Activated CD8-positive, alpha-beta memory T cell treated with anti-CD3 and anti-CD28 coated beads for 4 hours (primary cell): ENCODE results near the gene KIF1A.

ENCODE experiments used
- DNase-seq, 2 donors: peaks; one replicate each; pipeline ENCODE4 v3.0.0-alpha.2; 2020; ENCODE audit warnings: low read depth in 2 of 2

KIF1A gene

DNA sequence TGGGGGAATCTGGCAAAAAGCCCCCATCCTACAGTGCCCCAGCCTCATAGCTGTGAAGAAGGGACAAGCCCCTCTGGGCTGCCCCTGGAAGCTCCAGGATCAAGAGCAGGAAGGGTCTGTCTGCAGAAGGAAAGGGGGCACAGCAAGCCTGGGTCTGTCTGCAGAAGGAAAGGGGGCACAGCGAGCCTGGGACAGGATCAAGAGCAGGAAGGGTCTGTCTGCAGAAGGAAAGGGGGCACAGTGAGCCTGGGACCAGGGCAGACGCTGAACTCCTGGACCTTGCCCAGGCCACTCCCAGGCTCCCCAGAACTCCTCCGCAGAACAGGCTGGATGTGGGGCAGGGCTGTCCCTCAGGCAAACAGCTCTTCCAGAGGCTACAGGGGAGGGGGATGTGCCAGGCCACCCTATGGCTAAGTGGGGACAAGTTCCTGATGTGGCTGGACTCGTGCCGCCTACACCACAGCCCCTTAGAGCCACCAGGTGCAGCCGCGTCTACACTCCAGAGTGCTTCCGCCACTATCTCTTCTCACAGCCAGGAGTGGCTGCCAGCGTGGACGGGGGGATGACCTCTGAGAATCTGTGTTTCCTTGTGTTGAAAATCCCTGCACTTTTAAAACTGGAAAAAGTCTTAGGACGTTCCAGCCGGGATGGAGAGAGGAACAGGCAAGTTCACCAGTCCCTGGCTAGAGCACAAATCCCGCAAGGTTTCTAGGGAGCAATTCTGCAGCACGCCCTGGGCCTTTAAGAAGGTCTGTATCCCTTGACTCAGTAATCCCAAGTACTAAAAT is 20.8 kb downstream of the KIF1A start:
- DNase-seq: no peak

DNA sequence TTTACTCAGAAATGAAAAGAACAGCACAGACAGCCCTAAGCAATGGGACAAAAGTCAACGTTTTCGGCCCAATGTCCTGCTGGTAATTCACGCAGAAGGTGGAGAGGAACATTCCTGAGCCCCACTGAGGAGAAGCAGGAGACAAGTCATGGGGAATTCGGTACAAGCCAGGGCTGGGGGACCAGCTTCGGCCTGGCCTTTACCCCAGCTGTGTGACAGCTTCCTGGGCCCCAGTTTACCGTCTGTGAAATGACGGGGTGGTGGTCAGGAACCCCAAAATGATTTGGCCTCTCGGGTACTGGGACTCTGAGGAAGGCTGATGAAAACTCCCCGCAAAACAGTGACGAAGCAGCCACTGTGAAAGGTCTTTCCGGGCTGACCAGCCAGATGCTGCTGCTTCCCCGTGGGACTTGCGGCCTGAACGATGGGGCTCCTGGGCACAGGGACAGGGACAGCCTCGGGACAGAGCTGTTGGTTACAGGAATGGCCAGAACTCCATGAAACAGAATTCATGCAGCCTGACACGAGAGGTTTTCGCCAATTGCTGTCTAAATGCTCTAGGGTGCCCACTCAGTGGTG is 21.6 kb downstream of the KIF1A start:
- DNase-seq: no peak

DNA sequence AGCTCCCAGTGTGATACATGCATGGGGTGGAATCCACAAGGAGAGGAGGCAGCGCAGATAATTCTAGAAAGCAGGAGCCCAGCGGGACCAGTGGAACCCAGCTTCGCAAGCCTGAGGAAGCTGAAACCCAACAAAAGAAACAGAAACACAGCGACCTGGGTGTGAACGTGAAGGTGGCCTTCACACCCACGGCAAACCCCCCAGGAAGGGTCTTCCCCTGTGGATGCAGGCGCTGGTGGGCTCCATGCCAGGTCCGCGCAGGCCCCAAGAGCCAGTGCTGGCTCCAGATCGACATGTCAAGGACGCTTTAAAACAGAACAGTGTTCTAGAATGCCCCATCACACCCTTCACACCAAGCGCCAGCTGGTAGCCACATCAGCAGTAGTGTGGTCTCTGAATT is 22.1 kb downstream of the KIF1A start:
- DNase-seq: no peak

DNA sequence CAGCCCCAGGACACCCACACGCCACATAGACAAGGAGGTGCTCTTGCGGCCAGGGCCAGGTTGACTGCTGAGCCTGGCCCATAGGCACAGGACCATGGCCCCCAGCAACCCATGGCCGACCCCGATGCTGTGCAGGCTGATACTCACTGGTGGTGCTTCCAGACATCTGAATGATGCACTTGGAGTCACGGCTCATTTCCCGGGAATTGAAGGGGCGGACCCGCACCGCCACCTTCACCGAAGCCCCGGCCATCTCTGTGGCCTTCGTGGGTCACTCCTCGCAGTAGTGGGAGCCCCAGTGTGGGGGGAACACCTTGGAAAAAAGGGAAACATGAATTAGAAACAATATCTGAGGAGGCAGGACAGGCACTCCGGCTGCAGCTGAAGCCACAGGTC is 22.5 kb downstream of the KIF1A start:
- no peak for DNase-seq

DNA sequence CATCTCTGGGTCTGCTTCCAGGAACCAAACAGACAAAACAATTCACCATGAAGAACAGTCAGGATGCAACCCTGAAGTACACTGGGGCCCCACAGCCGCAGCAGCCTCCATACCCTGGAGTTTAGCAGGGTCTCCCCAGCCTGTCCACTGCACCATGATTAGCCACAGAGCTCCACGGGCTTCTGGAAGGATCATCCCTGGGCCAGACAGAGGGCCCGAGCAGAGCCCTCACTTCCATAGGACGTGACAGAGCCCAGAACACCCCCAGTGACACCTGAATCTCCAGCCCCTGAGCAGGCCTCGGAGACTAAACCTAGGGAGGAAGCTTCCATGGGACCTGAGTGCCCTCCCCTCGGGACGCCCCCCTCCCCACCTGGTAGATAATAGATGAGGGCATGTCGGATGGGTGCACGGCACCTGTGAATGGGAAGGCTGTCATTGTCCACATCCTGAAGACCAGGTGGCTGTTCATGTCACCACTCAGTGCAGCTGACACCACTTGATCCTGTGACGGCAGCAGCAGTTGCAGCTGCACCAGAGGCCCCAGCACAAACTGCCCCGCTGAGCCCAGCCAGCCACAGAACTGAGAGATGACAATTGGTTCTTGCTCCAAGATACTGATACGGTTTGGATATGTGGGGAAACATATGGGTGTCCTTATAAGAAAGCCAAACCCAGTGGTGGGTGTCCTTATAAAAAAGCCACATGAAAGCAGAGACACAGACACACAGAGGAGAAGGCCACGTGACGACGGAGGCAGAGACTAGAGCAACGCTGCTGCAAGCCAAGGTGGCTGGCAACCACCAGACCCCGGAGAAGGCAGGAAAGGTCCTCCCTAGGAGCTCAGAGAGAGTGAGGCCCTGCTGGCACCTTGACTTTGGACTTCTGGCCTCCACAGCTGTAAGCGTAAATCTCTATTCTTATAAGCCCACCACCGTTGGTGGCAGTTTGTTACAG is 23.2 kb downstream of the KIF1A start:
- DNase-seq: no peak

DNA sequence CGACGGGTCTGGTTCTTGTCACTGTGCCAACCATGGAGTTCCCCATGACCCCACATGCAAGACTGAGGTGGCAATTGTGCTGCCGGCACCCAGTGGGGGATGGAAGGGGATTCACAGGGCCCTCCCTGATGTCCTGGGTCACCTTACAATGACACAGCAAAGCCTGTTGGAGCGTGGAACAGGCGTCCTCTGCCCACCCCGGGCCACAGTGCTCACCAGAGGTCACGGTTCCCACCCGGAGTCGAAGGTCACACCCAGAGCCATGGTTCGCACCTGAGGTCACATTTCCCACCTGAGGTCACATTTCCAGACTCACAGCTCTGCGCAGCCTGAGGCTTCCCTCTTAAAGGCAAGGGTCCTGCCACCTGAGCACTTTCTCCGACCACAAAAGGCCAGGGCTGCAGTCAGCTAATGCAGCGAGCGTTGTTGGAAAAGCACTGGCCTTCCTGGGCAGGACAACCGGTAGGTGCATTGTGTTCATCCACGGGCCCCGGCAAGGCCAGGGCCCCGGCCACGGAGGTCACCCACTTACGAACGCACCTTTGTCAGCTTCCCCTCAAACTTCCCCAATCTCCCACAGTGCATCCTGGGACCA is 24.0 kb downstream of the KIF1A start:
- no peak for DNase-seq

DNA sequence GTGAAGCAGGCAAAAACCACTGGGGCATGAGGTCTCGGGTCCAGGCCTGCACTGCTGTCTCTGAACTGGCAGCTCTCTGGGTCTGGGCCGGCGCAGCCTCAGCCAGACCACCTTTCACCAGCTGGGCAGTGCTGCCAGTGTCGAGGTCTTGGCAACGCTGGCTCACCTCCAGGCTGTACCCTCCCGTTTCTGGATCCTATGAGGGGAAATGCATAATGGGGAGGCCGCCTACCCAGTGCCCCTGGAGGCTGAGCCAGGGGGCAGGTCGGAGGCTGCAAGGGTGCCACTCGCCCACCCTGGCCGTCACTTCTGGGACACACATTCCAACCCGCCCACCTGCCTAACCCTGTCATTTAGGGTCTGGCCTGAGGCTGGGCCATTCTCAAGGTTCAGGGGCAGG is 24.6 kb downstream of the KIF1A start:
- no peak for DNase-seq

DNA sequence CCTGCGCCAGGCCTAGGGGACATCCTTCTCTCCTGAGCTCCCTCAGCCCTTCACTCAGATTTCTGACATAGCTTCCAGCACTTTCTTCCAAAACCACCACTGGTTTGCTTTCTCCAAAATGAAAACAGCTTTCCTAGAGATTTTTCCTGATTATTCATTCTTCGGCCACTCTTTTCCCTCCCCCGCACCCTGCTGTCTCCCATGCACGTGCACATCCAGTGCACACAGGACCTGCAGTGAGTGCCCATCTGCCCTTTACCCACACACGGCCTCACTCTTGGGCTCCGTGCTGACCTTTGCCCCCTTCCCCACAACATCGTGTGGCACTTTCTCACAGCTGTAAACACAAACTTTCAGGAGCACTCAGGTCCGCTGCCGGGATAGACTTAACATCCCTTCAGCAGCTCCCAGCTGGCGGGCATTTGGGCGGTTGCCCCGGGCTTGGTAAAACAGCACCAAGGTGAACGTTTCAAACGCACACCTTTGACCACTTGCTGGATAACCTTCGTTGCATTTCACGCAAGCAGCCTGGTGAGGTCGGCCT is 25.8 kb downstream of the KIF1A start:
- no peak for DNase-seq

DNA sequence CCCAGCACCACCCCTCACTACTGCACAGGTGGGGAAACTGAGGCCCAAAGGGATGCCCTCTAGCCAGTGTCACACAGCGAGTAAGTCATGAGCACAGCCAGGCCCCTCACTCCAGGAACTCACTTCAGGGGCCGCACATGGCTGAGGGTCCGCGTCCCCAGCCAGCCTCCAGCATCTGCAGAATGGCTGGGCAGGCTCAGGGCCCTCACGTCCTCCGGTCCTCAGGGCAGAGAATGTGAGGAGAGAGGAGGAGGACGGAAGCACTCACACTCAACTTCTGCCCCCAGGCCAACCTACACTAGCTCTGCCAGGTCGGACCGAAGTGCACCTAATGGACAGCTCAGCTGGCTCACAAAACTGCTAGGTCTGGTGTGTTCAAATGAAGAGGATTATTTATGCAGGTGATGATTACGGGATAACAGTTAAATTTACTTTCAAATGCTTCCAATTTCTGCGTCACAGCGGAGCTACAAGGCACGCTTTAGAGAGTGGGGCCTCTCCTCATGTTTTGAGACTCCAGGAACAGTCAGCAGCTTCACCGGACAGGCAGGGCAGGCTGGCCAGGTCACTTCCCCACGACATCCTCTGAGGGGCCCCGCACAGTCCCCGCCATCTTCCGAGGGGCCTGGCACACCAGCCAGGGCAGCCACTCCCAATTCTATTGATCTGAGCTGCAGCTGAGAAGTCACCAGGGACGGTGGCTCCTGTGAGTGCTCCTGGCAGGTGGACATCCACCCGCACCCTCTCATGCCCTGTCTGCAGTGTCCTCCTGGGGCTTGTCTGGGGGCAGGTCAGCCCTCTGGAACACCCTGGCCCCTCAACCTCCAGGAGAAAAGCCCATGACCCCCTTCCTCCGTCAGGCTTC is 26.5 kb downstream of the KIF1A start:
- DNase-seq: no peak

DNA sequence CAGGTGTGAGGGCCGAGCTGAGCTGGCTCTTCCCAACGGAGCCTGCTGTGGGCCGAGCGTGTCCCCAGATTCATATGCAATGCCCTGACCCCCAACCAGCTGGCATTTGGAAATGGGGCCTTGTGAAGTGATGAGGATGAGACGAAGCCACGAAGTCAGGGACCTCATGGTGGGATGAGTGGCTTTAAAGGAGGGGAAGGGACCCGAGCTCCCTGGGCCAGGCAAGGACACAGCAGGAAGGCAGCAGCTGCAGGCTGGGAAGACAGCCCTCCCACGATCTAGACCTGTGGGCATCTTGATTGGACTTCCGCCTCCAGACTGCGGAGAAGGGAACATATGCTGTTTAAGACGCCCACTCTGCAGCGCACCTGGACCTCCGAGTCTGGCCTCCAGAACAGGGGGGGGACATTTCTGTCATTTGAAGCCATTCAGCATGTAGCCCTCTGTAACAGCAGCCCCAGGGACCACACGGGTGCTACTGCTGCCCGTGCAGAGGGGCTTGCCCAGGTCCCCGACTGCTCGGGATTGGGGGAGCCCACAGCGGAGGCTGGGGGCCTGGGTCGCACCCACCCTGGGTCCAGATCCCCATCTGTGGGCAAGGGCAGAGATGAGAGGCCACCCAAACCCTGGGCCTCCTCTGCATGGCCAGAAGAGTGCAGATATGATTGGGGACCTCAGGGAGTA is 27.2 kb downstream of the KIF1A start:
- DNase-seq: no peak

DNA sequence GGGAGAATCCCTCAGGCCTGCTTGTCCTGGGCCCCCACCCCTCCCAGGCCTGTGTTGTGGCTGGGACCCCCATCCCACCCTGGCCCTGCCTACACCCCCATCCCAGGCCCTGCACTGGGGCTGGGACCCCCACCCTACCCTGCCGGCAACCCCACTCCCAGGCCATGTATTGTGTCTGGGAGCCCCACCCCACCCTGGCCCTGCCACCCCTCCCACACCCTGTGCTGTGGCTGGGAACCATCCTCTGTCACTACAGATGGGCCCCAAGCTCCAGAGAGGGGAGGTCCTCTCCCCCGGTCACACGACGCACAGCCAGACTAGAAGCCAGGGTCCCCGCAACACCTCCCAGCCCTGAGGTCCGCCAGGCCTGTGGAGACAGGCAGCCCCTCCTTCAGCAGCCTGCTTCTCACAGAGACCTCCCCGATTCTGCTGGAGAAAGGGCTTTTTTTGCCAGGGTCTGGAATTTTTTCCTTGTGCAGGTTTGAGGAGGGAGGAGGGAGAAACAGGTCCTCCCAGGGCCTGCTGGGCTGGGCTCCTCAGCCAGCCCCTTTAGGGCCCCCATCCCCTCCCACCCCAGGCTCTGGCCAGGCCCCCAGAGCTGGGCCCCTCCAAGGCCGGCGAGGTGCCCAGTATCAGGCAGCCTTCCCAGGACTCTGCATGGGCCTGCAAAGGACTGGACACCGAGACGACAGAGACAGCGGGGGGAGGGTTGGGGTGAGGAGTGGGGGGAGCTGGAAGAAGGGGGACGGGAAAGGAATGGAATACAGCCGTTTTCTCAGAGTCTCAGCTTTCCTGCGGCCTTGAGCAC is 28.0 kb downstream of the KIF1A start:
- DNase-seq: no peak

DNA sequence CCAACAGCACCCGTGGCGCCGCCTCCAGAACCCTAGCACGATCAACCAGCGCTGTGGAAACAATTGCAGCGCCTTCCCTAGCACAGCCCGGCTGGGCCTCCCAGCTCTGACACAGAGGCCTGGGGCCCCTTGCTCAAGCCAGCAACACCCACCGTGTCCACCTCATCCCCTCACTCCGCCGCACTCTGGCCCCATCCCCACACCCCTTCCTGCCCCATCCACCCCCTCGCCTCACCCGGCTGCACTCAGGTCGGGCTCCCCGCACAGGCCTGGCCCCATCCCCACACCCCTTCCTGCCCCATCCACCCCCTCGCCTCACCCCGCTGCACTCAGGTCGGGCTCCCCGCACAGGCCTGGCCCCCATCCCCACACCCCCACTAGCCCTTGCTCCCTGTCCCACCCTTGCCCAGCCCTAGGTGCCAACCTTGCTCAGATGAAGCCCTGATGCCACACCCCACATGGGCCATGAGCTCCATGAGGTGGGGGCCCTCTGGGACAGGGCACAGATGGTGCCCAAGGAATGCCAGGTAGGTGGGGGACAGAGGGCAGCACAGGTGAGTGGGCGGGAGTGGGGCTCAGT is 28.7 kb downstream of the KIF1A start:
- no peak for DNase-seq

DNA sequence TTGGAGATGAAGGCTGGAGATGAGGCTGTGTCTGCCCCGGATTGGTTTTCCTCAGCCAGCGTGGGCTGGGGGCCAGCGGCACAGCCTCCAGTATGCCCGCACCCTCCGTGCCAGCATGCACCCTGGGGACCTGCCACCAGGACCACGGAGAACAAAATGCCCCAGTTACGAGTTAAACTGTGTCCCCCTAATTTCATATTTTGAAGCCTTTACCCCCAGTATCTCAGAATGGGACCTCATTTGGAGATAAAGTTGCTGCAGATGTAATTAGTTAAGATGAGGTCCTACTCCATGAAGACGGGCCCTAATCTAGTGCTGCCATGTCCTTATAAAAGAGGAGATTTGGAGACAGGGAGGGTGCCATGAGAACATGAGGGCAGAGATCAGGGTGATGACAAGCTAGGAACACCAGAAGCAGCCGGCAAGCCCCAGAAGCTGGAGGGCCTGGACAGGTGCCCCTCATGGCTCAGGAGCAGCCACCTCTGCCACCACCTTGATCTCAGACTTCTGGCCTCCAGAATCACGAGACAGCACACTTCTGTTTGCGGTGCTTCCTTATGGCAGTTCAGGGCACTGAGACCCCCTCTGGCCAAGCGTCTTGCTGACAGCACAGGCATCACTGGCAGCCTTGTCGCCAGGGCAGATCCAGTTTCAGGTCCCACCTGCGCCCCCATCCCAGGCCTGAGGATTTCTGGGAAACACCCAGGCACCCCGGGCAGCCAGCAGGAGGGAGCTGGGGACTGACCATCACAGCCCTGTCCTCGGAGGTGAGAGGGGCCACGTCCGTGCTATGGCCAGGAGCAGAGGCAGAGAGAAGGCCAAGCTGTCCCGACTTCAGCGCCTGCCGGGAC is 29.4 kb downstream of the KIF1A start:
- no peak for DNase-seq

DNA sequence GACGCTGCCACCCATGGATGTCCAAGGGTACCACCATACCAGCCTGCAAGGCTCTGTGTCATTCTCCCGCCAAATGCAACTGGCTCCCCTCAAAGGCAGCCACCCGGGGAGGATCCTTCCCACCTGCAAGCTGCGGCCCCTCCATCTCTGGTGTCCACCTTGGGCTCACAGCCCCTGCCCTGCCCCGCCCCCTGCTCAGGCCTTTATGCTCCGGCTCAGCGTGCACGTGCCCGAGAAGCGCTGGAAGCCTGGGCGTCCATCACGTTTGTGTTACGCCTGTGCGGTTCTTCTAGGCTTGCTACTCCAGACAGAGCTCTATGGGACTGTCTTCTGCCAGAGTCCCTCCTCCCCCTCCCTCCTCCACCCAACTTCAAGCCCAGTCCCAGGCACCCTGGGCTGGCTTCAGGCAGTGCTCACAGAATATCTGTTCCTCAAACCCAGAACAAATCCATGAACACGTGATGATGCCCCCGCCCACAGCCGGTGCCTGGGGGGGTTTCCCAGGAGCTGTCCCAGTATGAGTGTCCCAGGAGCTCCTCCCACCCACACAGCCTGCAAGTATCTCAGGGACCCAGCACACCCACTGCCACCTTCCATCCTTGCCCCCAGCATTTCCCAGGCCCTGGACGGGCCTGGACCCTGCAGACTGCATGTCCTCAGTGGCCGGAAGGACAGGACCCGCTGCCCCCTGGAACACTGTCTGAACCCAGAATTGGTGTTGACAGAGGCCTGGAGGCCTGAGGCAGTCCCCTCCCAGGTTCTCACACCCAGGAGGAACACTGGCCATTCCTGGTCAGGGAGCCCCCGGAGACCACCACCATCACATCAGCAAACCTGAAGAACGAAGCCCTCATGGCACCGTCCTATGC is 30.3 kb downstream of the KIF1A start:
- no peak for DNase-seq

DNA sequence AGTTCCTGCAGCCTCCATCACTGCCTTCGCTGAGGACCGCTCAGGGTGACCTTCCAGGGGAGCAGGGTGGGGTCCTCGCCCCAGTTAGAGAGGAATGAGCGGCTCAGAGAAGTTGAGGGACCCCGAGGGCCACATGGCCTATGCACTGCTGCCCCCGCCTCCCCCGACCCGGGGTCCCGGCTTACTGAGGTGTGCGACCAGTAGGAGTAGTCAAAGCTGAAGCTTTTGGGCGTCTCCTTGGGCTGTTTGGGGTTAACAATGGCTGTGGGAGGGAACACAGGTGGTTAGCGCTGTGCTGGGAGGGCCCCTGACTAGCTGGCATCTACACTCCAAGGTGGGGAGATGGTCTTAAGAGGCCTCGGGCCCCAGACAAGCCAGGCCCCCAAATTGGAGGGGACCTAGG is 31.0 kb downstream of the KIF1A start:
- no peak for DNase-seq

DNA sequence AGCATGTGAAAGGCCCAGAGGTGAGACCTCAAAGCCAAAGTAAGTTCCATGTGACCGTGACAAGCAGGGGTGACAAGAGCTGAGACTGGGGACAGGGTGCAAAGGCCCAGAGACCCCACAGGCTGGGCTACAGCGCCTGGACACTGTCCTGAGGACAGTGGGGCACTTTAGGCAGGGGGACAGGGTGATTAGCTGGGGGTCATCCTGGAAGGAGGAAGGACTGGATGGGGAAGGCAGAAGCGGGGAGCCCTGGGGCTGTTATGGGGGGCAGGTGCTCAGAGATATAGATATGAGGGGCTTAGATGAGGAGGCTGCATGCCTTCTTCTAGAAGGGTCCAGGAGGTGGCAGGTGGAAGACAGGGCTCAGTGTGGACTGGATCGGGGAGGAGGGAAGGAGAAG is 31.5 kb downstream of the KIF1A start:
- no peak for DNase-seq
